GM18909 (cell line): ENCODE data around the gene AP2M1.

ENCODE experiments used
- ATAC-seq: cut with Tn5 transposase; IDR thresholded peaks from one replicate; pipeline ENCODE4 v1.9.1; 2021; ENCODE audit warnings: mild to moderate bottlenecking; ENCODE audit not compliant: unreplicated experiment, poor library complexity

The AP2M1 gene

GRCh38 chr3:184209146-184209923 lies 34.7 kb downstream of the AP2M1 start:
- ATAC-seq, result no peak

GRCh38 chr3:184211297-184211696 lies 36.6 kb downstream of the AP2M1 start:
- no peak for ATAC-seq

DNA sequence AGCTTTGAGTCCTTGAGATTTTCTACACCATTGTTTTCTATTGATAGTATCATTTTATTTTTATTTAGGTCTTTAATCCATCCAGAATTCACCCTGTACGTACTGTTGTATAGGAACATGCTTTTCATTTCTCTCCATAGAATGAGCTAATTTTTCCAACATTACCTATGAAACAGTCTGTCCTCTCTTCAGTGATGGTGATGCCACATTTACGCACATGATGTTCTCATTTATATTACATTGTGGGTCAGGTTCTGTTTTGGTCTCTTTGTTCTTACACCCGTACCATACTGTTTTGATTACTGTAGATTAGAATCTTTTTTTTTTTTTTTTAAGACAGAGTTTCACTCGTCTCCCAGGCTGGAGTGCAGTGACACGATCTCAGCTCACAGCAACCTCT lies 37.1 kb downstream of the AP2M1 start:
- ATAC-seq, result no peak

- no peak for ATAC-seq
Measured at GRCh38 chr3:184218814-184219213, 44.2 kb downstream of the AP2M1 start.

GRCh38 chr3:184222521-184222920 lies 47.9 kb downstream of the AP2M1 start:
- no peak for ATAC-seq

GRCh38 chr3:184223946-184224345 lies 49.3 kb downstream of the AP2M1 start:
- ATAC-seq, result no peak

DNA sequence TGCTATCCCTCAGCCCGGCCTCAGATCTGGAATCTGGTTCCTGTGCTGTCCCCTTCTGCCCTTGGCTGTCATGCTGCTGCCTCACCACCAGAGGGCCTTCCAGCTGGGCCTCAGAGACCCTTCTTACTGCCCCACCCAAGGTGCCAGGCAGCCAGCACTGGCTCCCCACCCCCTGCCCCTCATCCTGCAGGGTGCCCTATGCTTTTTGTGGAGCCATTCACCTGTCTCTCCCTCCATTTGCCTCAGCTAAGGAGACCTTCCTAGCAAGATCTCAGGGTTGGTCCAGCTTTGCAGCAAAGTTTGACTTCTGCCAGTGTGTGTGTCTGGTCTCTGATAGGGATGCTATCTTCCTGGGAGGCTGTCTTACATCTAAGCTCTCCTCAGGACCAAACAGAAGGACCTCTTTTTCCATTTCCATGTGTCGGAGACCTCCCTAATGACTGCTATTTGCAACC lies 52.9 kb downstream of the AP2M1 start:
- ATAC-seq, result peak; percentile 44

GRCh38 chr3:184228376-184229137 lies 53.9 kb downstream of the AP2M1 start:
- no peak for ATAC-seq

GRCh38 chr3:184229394-184230080 lies 54.9 kb downstream of the AP2M1 start, which contains the start of gene VWA5B2:
TSS of gene VWA5B2 (plus strand) at chr3:184229585. CDS start at chr3:184230529, 944 bp downstream.
- ATAC-seq, result peak; percentile 76

GRCh38 chr3:184230081-184230602 lies 55.5 kb downstream of the AP2M1 start:
- no peak for ATAC-seq

- ATAC-seq, result no peak
Measured at GRCh38 chr3:184230603-184231528, 56.2 kb downstream of the AP2M1 start.

- no peak for ATAC-seq
Measured at GRCh38 chr3:184231671-184232070, 57.0 kb downstream of the AP2M1 start.

DNA sequence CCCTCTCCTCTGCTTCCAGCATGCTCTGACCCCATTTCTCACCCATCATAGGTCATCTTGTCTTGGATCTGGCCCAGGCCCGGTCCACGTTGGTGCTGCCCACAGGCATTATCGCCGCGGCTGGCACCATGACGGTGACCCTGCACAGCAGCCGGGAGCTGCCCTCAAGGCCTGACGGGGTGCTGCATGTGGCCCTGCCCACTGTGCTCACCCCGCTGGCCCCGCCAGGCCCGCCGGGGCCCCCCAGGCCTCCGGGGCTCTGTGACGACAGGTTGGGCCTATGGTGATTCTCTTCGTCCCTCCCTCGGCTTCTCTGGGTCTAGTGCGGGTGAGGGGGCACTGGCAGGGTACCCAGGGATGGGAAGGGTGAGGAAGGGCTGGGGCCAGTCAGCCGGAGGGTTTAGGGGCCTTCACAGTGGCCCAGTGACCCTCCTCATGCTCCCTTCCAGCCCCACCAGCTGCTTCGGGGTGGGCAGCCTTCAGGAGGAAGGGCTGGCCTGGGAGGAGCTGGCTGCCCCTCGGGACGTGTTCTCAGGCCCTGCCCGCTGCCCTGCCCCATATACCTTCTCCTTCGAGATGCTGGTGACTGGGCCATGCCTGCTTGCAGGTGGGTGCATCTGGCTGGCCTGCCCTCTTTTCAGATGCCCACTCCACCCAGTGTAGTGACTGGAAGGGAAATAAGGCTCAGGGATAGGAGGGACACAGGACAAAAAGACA lies 58.6 kb downstream of the AP2M1 start:
- no peak for ATAC-seq
